Heart left ventricle (tissue), 13 donors: Measurements from ENCODE around the gene FADS2.

Source experiments
- POLR2A ChIP-seq, 2 donors: fragments of 450-650 bp; IDR thresholded peaks; one replicate each; pipeline ENCODE4 v1.6.1; 2017; ENCODE audit warnings: antibody characterized with exemption in 2 of 2, mild to moderate bottlenecking in 2 of 2, moderate library complexity in 2 of 2
- TF ChIP-seq, protein P1 (sequence below), 12 donors: fragments of 200-600 bp; sonication (generic) in 4 of 12; IDR thresholded peaks; one replicate each; pipeline versions ENCODE4 v1.5.0 to v1.8.0; 2018 to 2022; ENCODE audit warnings: antibody characterized with exemption in 12 of 12, mild to moderate bottlenecking in 5 of 12
- donor health status: ischemic (EF 13 %, LVEDD 7.1; RV severe dilation, severe dysfunction).
- donor health status: DM: no; HTN: yes; CAD: no.
- donor health status: DM: no; HTN: no; CAD: no.
- donor health status: ischemic (EF 25% LVEDD 6.9; RV normal size, moderate dysfunction).
- donor health status: ischemic (EF 25% LVEDD 5.7; RV mildly dilated, moderate dysfunction).
- donor health status: ischemic (EF 35%, LVEDD 5.7; RV mildly dilated, moderate dysfunction).
- donor health status: nonischemic (EF 11% LVEDD 7.7; RV severe dilation, severe dysfunction).
- donor health status: DM: yes; HTN: yes; CAD: no.
- donor health status: PGD.
- donor health status: ischemic (EF 29% LVEDD 5.4; RV normal size, mild dysfunction).
- donor health status: nonischemic (EF 23%, LVEDD 6.1; RV moderate dilation, normal function).

GRCh38 chr11:61795459-61795858, 32.6 kb upstream of the FADS2 start:
- TF ChIP-seq, protein P1, sequence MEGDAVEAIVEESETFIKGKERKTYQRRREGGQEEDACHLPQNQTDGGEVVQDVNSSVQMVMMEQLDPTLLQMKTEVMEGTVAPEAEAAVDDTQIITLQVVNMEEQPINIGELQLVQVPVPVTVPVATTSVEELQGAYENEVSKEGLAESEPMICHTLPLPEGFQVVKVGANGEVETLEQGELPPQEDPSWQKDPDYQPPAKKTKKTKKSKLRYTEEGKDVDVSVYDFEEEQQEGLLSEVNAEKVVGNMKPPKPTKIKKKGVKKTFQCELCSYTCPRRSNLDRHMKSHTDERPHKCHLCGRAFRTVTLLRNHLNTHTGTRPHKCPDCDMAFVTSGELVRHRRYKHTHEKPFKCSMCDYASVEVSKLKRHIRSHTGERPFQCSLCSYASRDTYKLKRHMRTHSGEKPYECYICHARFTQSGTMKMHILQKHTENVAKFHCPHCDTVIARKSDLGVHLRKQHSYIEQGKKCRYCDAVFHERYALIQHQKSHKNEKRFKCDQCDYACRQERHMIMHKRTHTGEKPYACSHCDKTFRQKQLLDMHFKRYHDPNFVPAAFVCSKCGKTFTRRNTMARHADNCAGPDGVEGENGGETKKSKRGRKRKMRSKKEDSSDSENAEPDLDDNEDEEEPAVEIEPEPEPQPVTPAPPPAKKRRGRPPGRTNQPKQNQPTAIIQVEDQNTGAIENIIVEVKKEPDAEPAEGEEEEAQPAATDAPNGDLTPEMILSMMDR (IDR thresholded peaks at IDR 0.05) = no peak
- no peak for TF ChIP-seq POLR2A (IDR thresholded peaks at IDR 0.05)
